ENCODE results near the gene NXPH1.
A peak's percentile ranks its signal among the peaks of the same experiment; 100 is the strongest.

The NXPH1 gene

GRCh38 chr7:8785081-8785480 is 351.7 kb downstream of the NXPH1 start:
- no peak for DNase-seq
- H2AK5ac ChIP-seq (ENCODE audit: low read length) = no peak overlapping the region
- H4K8ac ChIP-seq (ENCODE audit: low read depth, low read length) = no peak overlapping the region
- no peaks in the 10 kb centered on the region for H3K27me3 ChIP-seq (ENCODE audit: insufficient read depth, low read length)
- H2BK120ac ChIP-seq (ENCODE audit: insufficient read depth, low read length, poor library complexity) = no peak overlapping the region
- H3K9ac ChIP-seq (ENCODE audit: low read length) = no peak overlapping the region
- H3K4me2 ChIP-seq (ENCODE audit: low read length) = no peak overlapping the region
- no peak overlapping the region for H2AFZ ChIP-seq (ENCODE audit: insufficient read depth, low read length, poor library complexity)
- no peak overlapping the region for H4K91ac ChIP-seq (ENCODE audit: low read depth, low read length)
- H3K4me1 ChIP-seq (ENCODE audit: control insufficient read depth in 1 of 2, insufficient read depth in 2 of 2, low read length in 2 of 2) = no peaks in the 10 kb centered on the region
- no peaks in the 10 kb centered on the region for H3K79me2 ChIP-seq (ENCODE audit: control insufficient read depth, insufficient read depth, low read length, poor library complexity)
- no peak overlapping the region for H3K4ac ChIP-seq (ENCODE audit: low read depth, low read length)
- no peak overlapping the region for H4K12ac ChIP-seq (ENCODE audit: low read depth, low read length)
- H3K9me3 ChIP-seq (ENCODE audit: insufficient read depth, low read depth, low read length) = no peaks in the 10 kb centered on the region
- H3K23ac ChIP-seq (ENCODE audit: low read length) = no peak overlapping the region
- H2BK12ac ChIP-seq (ENCODE audit: low read length) = no peak overlapping the region
- no peak overlapping the region for H3K4me3 ChIP-seq (ENCODE audit: low read depth, low read length)
- no peak overlapping the region for H3K14ac ChIP-seq (ENCODE audit: low read length)
- no peak overlapping the region for H2BK5ac ChIP-seq (ENCODE audit: low read depth, low read length, poor library complexity)
- H3K27ac ChIP-seq (ENCODE audit: low read depth, low read length) = no peak overlapping the region
- H3K18ac ChIP-seq (ENCODE audit: low read length) = no peak overlapping the region
- no peaks in the 10 kb centered on the region for H3K36me3 ChIP-seq (ENCODE audit: control insufficient read depth in 1 of 2, insufficient read depth in 2 of 2, low read length in 2 of 2)
- H3K79me1 ChIP-seq (ENCODE audit: low read length) = no peaks in the 10 kb centered on the region

GRCh38 chr7:8800986-8801385 is 367.6 kb downstream of the NXPH1 start:
- Histone ChIP-seq H2AK5ac (ENCODE audit: low read length) (no peak overlapping the region), H3K4me1 (ENCODE audit: control insufficient read depth in 1 of 2, insufficient read depth in 2 of 2, low read length in 2 of 2) (no peaks in the 10 kb centered on the region), H3K14ac (ENCODE audit: low read length) (no peak overlapping the region), H3K18ac (ENCODE audit: low read length) (no peak overlapping the region), H3K79me2 (ENCODE audit: control insufficient read depth, insufficient read depth, low read length, poor library complexity) (no peaks in the 10 kb centered on the region), H2AFZ (ENCODE audit: insufficient read depth, low read length, poor library complexity) (no peak overlapping the region), H4K8ac (ENCODE audit: low read depth, low read length) (no peak overlapping the region), H3K36me3 (ENCODE audit: control insufficient read depth in 1 of 2, insufficient read depth in 2 of 2, low read length in 2 of 2) (no peaks in the 10 kb centered on the region), H4K12ac (ENCODE audit: low read depth, low read length) (no peak overlapping the region), H3K4me2 (ENCODE audit: low read length) (no peak overlapping the region), H3K27me3 (ENCODE audit: insufficient read depth, low read length) (no peaks in the 10 kb centered on the region), H3K4ac (ENCODE audit: low read depth, low read length) (no peak overlapping the region), H4K91ac (ENCODE audit: low read depth, low read length) (no peak overlapping the region), H3K9me3 (ENCODE audit: insufficient read depth, low read depth, low read length) (no peaks in the 10 kb centered on the region), H2BK12ac (ENCODE audit: low read length) (no peak overlapping the region), H3K9ac (ENCODE audit: low read length) (no peak overlapping the region), H2BK5ac (ENCODE audit: low read depth, low read length, poor library complexity) (no peak overlapping the region), H3K27ac (ENCODE audit: low read depth, low read length) (no peak overlapping the region), H3K4me3 (ENCODE audit: low read depth, low read length) (no peak overlapping the region), H3K79me1 (ENCODE audit: low read length) (no peaks in the 10 kb centered on the region), H3K23ac (ENCODE audit: low read length) (no peak overlapping the region), H2BK120ac (ENCODE audit: insufficient read depth, low read length, poor library complexity) (no peak overlapping the region)
- no CpG with 5 or more reads among the region's 4 CpGs for WGBS (ENCODE audit: extremely low coverage, insufficient coverage, insufficient read length)
- DNase-seq = peak in 1 of 2 donors; percentile 34
